Mesenteric fat pad (tissue), 1 donor: ENCODE data around the gene MSH6. TPM values are rescaled to one million over a fixed set of nuclear protein-coding genes. Genes with fewer than 3 reads are reported as not detected.

Experiments used
- DNase-seq: peaks from one replicate; pipeline ENCODE4 v3.0.0-alpha.2; 2020; ENCODE audit warnings: low spot score
- long read RNA-seq: library from polyadenylated mRNA; unstranded; transcript quantifications from one replicate; pipeline ENCODE4 v2.0.0, GENCODE V29; 2020
- total RNA-seq: library from RNA; stranded (reverse); fragmentation: NEBNext Ultra II Directional; extraction: Animal tissue kit (Norgen Biotek cat#: 25700); gene quantifications from one replicate; pipeline ENCODE4 v1.2.1, GENCODE V29; 2021
- donor health status: DM: yes; HTN: yes; CAD: no.

Gene MSH6
- 31.2 TPM for total RNA-seq
- long read RNA-seq, partial matches to known transcripts = 4 of 9 reads
- long read RNA-seq, other reads (novel, unspliced or antisense) = 5 of 9 reads

GRCh38 chr2:47782671-47783485, at the start of gene MSH6:
TSS of gene MSH6 (plus strand) at chr2:47783145. CDS start at chr2:47783234, 89 bp downstream.
- peak; percentile 97 for DNase-seq

- DNase-seq = no peak
Observed at GRCh38 chr2:47735136-47735869, 47.6 kb upstream of the MSH6 start.

- no peak for DNase-seq
Observed at GRCh38 chr2:47735912-47736311, 47.0 kb upstream of the MSH6 start.

- DNase-seq = no peak
Observed at GRCh38 chr2:47737191-47737975, 45.6 kb upstream of the MSH6 start.

- no peak for DNase-seq
Observed at GRCh38 chr2:47738331-47738730, 44.6 kb upstream of the MSH6 start.

GRCh38 chr2:47741101-47741500, 41.8 kb upstream of the MSH6 start:
- no peak for DNase-seq

- no peak for DNase-seq
Observed at GRCh38 chr2:47741637-47742036, 41.3 kb upstream of the MSH6 start.

- no peak for DNase-seq
Observed at GRCh38 chr2:47744074-47744473, 38.9 kb upstream of the MSH6 start.

- no peak for DNase-seq
Observed at GRCh38 chr2:47747878-47748277, 35.1 kb upstream of the MSH6 start.

- DNase-seq = no peak
Observed at GRCh38 chr2:47751856-47752414, 31.0 kb upstream of the MSH6 start.

- no peak for DNase-seq
Observed at GRCh38 chr2:47767497-47767844, 15.5 kb upstream of the MSH6 start.

- peak; percentile 93 for DNase-seq
Observed at GRCh38 chr2:47767880-47768609, 14.9 kb upstream of the MSH6 start.

- DNase-seq = no peak
Observed at GRCh38 chr2:47769318-47769717, 13.6 kb upstream of the MSH6 start.

- no peak for DNase-seq
Observed at GRCh38 chr2:47771211-47771610, 11.7 kb upstream of the MSH6 start.

- DNase-seq = no peak
Observed at GRCh38 chr2:47772343-47772742, 10.6 kb upstream of the MSH6 start.

GRCh38 chr2:47774567-47774966, 8.4 kb upstream of the MSH6 start:
- DNase-seq = no peak

- no peak for DNase-seq
Observed at GRCh38 chr2:47777277-47777937, 5.5 kb upstream of the MSH6 start.

- DNase-seq = no peak
Observed at GRCh38 chr2:47778698-47779425, 4.1 kb upstream of the MSH6 start.

- DNase-seq = no peak
Observed at GRCh38 chr2:47779426-47779790, 3.5 kb upstream of the MSH6 start.

GRCh38 chr2:47782381-47782670, 619 bp upstream of the MSH6 start:
- no peak for DNase-seq
